HG03565 (cell line): ENCODE measurements around the gene TNFSF9.
A peak's percentile ranks its signal among the peaks of the same experiment; 100 is the strongest.

Experiments used
- ATAC-seq: cut with Tn5 transposase; IDR thresholded peaks from one replicate; pipeline ENCODE4 v1.9.1; 2021; ENCODE audit warnings: mild to moderate bottlenecking, moderate library complexity; ENCODE audit not compliant: unreplicated experiment

TNFSF9 gene, protein sequence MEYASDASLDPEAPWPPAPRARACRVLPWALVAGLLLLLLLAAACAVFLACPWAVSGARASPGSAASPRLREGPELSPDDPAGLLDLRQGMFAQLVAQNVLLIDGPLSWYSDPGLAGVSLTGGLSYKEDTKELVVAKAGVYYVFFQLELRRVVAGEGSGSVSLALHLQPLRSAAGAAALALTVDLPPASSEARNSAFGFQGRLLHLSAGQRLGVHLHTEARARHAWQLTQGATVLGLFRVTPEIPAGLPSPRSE

DNA sequence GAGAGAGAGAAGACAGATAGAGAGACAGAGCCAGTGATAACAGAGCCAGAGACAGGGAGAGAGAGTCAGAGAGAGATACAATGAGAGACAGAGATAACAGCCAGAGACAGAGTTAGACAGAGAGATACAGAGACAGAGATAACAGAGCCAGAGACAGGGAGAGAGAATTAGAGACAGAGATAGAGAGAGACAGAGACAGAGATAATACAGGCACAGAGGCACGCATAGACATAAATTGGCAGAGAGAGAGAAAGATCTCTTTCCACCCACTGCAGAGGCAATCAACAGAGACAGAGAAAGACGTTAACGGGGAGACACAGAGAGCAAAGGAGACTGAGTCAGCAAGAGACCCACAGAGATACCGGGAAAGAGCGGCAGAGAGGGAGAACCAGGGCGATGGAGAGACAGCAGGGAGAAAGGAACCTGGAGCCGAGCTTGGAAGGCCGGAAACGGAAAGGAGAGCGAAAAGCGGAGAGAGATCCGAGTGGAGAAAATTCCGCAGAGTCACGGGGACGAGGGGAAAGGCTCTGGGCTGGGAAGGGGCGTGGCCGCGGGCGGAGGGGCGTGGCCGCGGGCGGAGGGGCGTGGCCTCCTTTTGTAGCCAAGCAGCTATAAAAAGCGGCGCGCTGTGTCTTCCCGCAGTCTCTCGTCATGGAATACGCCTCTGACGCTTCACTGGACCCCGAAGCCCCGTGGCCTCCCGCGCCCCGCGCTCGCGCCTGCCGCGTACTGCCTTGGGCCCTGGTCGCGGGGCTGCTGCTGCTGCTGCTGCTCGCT, at the start of gene TNFSF9:
Gene TNFSF9, plus strand, starts transcription at position 641 of the 777 bp plus-strand sequence. Its CDS starts 11 bp downstream, at position 652.
- ATAC-seq: peak; percentile 20

DNA sequence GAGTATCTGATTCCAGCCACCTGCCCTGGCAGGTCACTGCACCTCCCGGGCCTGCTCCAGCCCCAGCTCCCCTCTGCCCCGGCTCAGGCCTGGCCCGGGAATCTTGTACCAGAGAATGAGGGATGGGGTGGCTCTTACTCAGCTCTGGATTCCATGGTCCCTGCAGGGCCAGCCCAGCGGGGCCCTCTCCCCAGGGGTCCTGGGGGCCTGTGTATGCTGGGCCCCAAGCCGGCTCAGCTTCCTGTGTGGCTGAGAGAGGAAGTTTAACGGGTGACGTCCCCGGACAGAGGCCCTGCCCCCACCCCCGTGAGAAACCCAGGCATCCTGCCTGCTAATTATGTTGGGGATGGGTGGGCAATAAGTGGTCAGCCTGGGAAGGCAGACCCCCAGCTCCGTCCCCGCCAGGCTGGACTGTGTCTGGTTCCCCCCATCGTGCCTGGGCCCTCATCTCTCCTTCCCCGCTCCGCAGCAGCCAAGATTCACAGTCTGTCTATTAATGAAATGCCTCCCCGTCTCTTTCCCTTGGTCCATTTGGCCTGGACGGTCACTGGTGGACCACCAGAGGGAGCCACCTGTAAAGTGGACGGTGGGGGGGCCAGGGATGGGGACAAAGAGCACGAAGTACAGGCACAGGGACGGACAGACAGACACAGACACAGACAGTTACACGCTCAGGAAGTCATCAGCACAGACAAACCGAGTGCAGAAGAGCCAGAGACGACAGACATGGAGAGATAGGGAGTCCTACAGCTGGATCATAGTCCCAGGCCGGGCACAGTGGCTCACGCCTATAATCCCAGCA, 49.1 kb upstream of the TNFSF9 start, which contains the start of gene DENND1C:
Gene DENND1C, minus strand, starts transcription at position 247 of the 802 bp plus-strand sequence. Its CDS starts 92 bp downstream, at position 155.
- no peak for ATAC-seq

DNA sequence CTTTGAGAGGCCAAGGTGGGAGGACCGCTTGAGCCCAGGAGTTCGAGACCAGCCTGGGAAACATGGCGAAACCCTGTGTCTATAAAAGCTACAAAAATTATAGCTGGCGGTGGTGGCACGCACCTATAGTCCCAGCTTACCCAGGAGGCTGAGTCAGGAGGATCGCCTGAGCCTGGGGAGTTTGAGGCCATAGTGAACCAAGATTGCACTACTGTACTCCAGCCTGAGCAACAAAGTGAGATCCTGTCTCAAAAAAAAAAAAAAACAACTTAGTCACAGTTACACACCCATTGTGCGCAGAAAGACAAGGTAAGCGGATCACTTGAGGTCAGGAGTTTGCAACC, 48.5 kb upstream of the TNFSF9 start:
- no peak for ATAC-seq

DNA sequence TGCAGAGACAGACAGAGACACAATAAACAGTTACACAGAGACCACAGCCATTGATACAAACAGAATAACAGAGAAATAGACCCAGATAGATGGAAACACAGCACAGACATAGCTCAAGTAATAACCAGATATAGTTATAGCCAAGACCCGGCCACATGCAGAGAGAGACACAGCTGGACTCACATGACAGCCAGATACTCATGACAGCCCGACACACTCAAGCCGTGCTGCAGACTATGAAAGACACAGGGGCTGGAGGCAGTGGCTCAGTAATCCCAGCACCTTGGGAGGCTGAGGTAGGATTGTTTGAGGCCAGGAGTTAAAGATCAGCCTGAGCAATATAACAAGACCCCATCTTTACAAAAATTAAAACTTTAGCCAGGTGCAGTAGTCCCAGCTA, 47.6 kb upstream of the TNFSF9 start:
- no peak for ATAC-seq

DNA sequence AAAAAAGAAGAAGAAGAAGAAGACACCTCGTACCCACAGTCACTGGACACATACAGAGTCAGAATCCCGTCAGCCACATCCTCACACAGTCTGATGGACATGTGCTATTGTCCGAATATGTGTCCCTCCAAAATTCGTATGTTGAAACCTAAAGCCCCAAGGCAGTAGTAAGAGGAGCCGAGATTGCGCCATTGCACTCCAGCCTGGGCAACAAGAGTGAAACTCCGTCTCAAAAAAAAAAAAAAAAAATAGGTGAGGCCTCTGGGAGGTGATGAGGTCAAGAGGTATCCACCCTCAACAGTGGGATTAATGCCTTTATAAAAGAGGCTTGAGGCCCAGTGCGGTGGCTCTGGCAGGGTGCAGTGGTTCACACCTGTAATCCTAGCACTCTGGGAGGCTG, 46.6 kb upstream of the TNFSF9 start:
- ATAC-seq: no peak

DNA sequence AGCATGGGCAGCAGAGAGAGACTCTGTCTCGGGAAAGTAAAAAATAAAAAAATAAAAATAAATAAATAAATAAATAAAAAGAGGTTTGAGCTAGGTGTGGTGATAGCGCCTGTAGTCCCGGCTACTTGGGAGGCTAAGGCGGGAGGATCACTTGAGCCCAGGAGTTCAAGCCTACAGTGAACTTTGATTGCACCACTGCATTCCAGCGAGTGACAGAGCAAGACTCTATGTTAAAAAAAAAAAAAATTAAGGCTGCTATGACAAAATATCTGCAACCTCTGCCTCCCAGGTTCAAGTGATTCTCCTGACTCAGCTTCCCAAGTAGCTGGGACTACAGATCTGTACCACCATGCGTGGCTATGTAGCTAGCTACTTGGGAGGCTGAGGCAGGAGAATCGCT, 46.0 kb upstream of the TNFSF9 start:
- no peak for ATAC-seq

DNA sequence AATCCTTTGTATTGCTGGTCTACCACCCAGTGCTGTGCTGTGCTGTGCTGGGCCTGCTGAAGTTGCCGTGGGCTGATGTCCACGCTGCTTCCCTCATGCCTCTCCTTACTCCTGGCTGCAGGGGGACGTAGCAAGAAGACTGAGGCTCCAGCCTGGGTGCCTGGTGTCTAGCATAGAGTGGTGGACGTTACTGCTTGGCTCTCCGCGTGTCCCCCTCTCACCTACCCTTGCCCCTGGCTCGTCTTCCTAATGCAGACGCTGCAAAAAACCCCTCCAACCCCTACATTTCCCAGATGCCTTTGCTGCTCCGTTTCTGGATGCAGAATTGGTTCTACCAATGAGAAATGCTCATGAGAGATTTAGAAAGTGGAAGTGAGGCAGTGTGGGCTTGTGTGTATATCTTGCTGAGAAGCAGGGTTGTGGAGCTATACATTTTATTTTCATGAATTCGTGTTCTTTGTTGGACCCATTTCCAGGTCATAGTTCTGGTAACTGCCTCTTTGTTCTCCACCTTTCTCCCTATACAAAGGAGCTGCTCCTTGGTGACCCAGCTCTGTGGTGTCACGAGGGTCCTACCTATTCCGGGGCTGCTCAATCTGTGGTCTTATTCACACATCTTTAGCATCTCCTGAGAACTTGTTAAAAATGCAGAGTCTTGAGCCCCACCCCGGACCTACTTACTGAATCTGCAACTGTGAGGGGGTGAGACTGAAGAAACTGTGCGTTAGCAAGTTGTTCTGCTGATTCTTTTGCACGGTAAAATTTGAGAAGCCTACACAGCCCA, 41.4 kb upstream of the TNFSF9 start:
- ATAC-seq: no peak

DNA sequence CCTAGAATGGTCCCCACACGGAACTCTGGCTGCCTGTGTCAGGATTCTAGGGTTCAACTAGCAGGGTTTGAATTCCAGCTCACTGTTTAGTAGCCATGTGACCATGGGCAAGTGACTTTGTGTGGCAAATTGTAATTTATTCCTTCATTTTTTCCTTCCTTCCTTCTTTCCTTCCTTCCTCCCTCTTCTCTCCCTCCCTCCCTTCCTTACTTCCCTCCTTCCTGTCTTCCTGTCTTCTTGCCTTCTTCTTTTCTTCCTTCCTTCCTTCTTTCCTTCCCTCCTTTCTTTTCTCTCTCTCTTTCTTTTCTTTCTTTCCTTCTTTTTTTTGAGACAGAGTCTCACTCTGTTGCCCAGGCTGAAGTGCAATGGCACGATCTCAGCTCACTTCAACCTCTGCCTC, 40.7 kb upstream of the TNFSF9 start:
- ATAC-seq: no peak

DNA sequence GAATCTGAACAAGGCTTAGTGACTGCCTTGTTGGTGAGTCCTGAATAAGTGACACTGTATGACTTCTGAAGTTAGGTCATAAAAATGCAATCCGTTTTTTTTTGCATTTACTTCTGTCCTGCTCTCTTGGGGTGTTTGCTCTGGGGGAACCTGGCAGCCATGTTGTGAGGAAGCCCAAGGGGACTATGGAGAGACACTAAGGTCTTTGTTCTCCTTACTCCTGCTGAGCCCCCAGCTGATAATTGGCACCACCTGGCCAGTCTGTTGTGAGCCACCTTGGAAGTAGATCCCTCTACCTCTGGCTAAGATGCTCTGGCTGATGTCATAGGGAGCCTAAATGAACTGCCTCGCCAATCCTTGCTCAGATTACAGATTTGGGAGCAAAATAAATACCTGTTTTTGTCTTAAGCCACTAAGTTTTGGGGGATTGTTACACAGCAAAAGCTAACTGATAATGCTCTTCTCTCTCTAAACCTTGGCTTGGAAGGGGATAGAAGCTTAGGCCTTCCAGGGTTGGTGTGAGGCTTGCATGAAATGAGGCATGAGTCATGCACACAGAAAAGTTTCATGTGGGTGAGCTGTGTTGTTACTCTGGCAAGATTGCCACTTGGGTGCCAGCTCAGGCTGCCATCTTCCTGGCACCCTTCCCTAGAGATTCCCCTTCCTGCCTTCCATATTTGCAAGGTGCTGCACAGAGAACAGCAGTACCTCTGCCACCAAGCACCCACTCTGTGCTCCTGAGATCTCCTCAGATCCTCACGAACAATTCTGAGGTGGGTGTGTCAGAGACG, 38.8 kb upstream of the TNFSF9 start:
- ATAC-seq: no peak

DNA sequence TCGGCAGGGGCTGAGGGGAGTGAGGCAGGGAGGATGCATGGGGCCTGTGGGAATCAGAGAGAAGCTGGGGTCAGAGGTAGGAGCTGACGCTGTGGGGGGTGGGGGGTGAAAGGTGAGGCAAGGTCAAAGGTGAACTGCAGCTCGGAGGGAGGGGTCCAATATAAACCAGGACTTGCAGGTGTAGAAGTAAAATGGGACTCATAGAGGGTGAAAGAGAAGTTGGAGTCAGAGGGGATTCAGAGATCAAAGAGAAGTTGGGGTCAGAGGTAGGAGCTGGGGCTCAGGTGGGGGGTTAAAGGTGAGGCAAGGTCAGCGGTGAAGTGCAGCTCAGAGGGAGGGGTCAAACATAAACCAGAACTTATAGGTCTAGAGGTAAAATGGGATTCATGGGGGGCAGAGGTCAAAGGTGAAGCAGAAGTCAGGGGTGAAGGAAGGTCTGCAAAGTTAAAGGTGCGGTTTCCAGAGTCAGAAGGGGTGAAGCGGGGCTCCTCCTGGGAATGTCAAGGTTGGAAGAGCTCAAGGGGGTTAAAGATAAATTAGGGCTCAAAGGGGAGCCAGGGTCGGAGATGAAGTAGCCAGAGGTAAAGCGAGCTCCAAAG, 36.3 kb upstream of the TNFSF9 start:
- no peak for ATAC-seq

DNA sequence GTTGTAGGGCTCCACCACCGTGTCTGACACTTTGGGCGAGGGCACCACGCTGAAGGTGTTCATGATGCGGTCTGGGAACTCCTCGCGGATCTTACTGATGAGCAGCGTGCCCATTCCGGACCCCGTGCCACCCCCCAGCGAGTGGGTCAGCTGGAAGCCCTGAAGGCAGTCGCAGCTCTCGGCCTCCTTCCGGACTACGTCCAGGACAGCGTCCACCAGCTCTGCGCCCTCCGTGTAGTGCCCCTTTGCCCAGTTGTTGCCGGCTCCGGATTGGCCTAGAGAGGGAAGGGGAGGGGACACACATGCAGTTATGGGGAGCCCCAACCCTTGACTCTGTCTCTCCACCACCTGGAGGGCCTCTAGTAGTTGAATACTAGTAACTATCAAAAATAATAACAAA, 34.9 kb upstream of the TNFSF9 start:
- ATAC-seq: no peak

DNA sequence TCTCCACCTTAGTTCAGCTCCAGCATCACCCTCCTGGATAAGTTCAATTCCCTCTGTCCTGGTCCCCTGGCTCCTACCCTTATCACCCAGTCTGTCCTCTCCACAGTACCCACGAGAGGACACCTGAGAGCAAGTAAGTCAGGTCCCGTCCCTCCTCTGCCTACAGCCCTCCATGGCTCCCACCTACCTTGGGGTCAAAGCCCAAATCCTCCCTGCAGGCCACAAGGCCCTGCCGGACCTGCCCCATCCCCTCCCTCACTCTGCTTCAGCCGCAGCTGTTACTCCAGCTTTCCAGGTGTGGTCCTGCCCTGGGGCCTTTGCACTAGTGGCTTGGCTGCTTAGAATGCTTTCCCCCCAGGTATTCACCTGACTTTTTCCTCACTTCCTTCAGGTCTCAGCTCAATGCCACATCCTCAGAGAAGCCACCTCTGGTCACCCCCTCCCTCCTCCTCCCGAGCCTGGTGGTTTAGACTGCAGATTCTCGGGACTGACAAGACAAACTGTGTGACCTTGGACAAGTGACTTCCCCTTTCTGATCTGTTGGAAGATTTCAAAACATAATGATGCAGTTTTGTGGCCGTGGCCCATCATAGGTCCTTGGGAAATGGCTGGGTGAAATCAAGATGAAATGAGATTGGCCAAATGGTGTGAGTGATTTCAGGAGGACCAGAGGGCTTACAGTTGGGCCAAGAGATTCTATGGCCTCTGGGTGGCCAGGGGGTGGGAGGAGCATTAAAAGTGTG, 32.4 kb upstream of the TNFSF9 start:
- ATAC-seq: no peak

DNA sequence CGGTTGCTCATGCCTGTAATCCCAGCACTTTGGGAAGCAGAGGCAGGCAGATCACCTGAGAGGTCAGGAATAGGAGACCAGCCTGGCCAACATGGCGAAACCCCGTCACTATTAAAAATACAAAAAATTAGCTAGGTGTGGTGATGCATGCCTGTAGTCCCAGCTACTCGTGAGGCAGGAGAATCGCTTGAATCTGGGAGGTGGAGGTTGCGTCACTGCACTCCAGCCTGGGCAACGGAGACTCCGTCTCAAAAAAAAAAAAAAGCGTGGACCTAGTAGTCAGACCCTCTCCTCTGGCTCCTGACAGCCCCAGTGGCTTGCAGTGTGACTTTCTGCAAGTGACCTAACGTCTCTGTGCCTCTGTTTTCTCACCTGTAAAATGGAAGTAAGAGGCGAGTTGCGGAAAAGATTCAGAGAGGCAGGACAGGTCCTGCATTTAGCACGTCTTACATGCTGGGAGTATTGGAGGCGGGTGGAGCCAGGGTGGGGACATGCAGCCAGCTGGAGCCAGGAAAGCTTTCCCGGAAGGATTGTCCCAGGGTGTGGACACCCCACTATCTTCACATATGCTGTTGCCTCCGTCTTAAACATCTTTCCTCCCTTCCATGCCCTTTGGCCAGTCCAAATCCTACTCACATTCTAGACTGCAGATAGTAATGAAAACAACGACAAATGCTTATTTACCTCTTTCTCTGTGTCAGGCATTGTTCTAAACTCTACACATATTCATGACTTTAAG, 31.6 kb upstream of the TNFSF9 start:
- ATAC-seq: no peak

DNA sequence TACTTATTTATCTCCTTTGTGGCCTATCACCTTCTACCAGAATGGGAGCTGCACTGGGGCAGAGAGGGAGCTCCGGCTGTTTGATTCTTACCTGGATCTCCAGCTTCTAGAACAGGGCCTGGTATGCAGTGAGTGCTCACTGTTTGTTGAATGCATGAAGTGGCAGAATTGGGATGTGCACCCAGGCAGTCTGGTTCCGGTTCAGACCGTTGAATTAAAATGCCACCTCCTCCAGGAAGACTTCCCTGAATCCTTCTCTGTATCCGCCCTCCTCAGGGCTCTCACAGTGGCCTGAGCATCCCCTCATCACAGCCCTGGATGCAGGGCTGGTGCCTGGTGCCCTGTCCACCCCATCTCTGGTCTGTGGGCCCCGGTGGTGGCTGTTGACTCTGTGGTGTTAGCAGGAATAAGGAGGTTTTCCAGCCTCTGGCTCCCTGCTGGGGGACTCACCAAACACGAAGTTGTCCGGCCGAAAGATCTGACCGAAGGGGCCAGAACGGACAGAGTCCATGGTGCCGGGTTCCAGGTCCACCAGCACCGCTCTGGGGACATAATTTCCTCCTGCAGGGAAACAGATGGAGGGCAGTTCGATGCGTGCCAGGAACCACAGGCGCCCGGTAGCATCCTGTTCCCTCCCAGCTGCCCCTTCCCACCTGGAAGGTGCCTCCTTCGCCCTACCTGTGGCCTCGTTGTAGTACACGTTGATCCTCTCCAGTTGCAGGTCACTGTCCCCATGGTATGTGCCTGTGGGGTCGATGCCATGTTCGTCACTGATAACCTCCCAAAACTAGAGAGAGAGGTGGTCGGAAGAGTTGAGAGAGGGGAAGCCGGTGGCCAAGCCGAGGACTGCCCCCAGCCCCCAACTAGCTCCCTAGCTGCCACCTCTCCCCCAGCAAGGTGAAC, 29.7 kb upstream of the TNFSF9 start:
- ATAC-seq: no peak

DNA sequence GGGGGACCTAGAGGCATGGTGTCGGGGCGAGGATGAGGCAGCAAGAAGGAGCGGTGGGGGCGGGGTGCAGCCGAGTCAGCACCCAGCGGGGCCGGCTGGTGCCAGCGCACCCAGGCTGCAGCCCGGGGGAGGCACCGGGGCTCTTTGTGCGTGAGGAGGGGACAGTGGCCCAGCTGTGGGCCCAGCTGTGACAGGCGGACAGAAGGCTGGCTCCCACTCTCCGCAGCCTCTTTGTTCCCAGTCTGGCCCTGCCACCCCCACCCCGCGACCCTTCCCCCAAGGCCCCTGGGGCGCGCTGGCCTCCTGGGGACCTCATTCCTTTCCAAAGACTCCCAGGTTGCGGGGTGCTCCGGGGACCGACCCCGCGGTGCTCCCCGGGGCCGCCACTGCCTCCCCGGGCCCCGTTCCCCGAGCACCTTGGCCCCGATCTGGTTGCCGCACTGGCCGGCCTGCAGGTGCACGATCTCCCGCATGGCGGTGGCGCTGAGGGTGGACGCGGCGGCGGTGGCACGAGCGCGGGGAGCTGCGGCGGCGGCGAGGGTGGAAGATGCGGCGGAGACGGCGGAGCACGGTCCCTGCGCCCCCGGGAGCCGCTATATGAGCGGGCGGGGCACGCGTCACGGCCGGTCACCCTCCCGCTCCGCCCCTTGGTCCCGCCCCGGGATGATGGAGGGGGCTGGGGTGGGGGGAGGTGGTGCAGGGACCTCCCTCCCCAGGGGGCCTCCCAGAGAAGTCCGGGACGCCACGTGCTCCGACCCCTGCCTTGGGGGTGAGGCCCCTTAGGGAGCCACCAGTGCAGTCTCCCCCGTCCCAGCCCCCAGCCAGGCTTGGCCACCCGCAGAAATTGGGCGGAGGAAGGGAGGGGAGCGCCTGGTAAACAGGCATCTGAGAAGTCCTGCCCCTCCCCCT, 28.8 kb upstream of the TNFSF9 start, which contains the start of gene TUBB4A:
Gene TUBB4A, minus strand, starts transcription at position 570 of the 909 bp plus-strand sequence. Its CDS starts 97 bp downstream, at position 473.
- no peak for ATAC-seq
